H9 (cell line): ENCODE results near the gene SLC44A3. TPM values are rescaled to one million over a fixed set of nuclear protein-coding genes. Genes with fewer than 3 reads are reported as not detected.

Experiments used
- DNase-seq: peaks from one replicate; pipeline ENCODE4 v3.0.0-alpha.2; 2017
- H2AFZ ChIP-seq: one replicate; pipeline ENCODE4 v1.6.1; 2013; ENCODE audit warnings: mild to moderate bottlenecking, low read length, control low read depth, moderate library complexity
- H2AK5ac ChIP-seq: 2 replicates; pipeline ENCODE4 v1.6.1; 2013; ENCODE audit warnings: low read length, control low read depth, mixed read lengths; ENCODE audit not compliant: insufficient read length
- H2BK120ac ChIP-seq: one replicate; pipeline ENCODE4 v1.6.1; 2013; ENCODE audit warnings: low read depth, mild to moderate bottlenecking, low read length, control low read depth, inconsistent platforms; ENCODE audit not compliant: poor library complexity, severe bottlenecking
- H2BK12ac ChIP-seq: 2 replicates; pipeline ENCODE4 v1.6.1; 2013; ENCODE audit warnings: low read length, control low read depth, mixed read lengths, low read depth; ENCODE audit not compliant: insufficient read length
- H2BK15ac ChIP-seq: 2 replicates; pipeline ENCODE4 v1.6.1; 2013; ENCODE audit warnings: low read depth, low read length, control low read depth
- H2BK20ac ChIP-seq: one replicate; pipeline ENCODE4 v1.6.1; 2013; ENCODE audit warnings: low read depth, mild to moderate bottlenecking, low read length, control low read depth, inconsistent platforms; ENCODE audit not compliant: poor library complexity, severe bottlenecking
- H2BK5ac ChIP-seq: 2 replicates; pipeline ENCODE4 v1.6.1; 2013; ENCODE audit warnings: low read length, control low read depth, mixed read lengths; ENCODE audit not compliant: insufficient read length
- H3K14ac ChIP-seq: 2 replicates; pipeline ENCODE4 v1.6.1; 2013; ENCODE audit warnings: low read length, control low read depth; ENCODE audit not compliant: insufficient read depth
- H3K18ac ChIP-seq: 2 replicates; pipeline ENCODE4 v1.6.1; 2013; ENCODE audit warnings: low read depth, mild to moderate bottlenecking, mixed read lengths, low read length, control low read depth; ENCODE audit not compliant: insufficient read length
- H3K23ac ChIP-seq: 2 replicates; pipeline ENCODE4 v1.6.1; 2013; ENCODE audit warnings: low read length, control low read depth, mixed read lengths, low read depth; ENCODE audit not compliant: insufficient read length
- H3K23me2 ChIP-seq: 2 replicates; pipeline ENCODE4 v1.6.1; 2013; ENCODE audit warnings: low read depth, mild to moderate bottlenecking, mixed read lengths, low read length, control low read depth; ENCODE audit not compliant: insufficient read length, poor library complexity, severe bottlenecking
- H3K27ac ChIP-seq: 2 replicates; pipeline ENCODE4 v1.5.1; 2013; ENCODE audit warnings: low read length, control low read depth, mixed read lengths, low read depth; ENCODE audit not compliant: insufficient read length
- H3K27me3 ChIP-seq: 2 replicates; pipeline ENCODE4 v1.6.1; 2013; ENCODE audit warnings: low read length, control low read depth, inconsistent platforms; ENCODE audit not compliant: insufficient read depth
- H3K4ac ChIP-seq: 2 replicates; pipeline ENCODE4 v1.6.1; 2013; ENCODE audit warnings: low read depth, mild to moderate bottlenecking, control low read depth, inconsistent platforms, low read length, moderate library complexity
- H3K4me1 ChIP-seq: 2 replicates; pipeline ENCODE4 v1.6.1; 2013; ENCODE audit warnings: low read length, control low read depth, inconsistent platforms; ENCODE audit not compliant: insufficient read depth
- H3K4me2 ChIP-seq: 2 replicates; pipeline ENCODE4 v1.6.1; 2013; ENCODE audit warnings: low read length, control low read depth, mixed read lengths; ENCODE audit not compliant: insufficient read length, insufficient read depth
- H3K56ac ChIP-seq: 2 replicates; pipeline ENCODE4 v1.6.1; 2013; ENCODE audit warnings: low read depth, mild to moderate bottlenecking, mixed read lengths, low read length, control low read depth; ENCODE audit not compliant: insufficient read length
- H3K79me1 ChIP-seq: 2 replicates; pipeline ENCODE4 v1.6.1; 2013; ENCODE audit warnings: low read depth, mild to moderate bottlenecking, moderate library complexity, low read length, control low read depth, inconsistent platforms; ENCODE audit not compliant: insufficient read depth, poor library complexity, severe bottlenecking
- H3K79me2 ChIP-seq: 2 replicates; pipeline ENCODE4 v1.6.1; 2013; ENCODE audit warnings: low read length, control low read depth, inconsistent platforms; ENCODE audit not compliant: insufficient read depth
- H3K9ac ChIP-seq: 2 replicates; pipeline ENCODE4 v1.6.1; 2013; ENCODE audit warnings: low read length, control low read depth, mixed read lengths; ENCODE audit not compliant: insufficient read length; ENCODE audit errors: extremely low read depth
- H3K9me3 ChIP-seq: one replicate; pipeline ENCODE4 v1.6.1; 2013; ENCODE audit warnings: low read depth, low read length, inconsistent platforms; ENCODE audit not compliant: control insufficient read depth
- H3T11ph ChIP-seq: one replicate; pipeline ENCODE4 v1.6.1; 2013; ENCODE audit warnings: mild to moderate bottlenecking, low read length, control low read depth, inconsistent platforms
- H4K20me1 ChIP-seq: one replicate; pipeline ENCODE4 v1.6.1; 2013; ENCODE audit not compliant: control insufficient read depth, insufficient read length, insufficient read depth
- H4K5ac ChIP-seq: 2 replicates; pipeline ENCODE4 v1.6.1; 2013; ENCODE audit warnings: low read depth, mild to moderate bottlenecking, mixed read lengths, low read length, control low read depth; ENCODE audit not compliant: insufficient read length
- H4K8ac ChIP-seq: replicated peaks from 2 replicates; pipeline ENCODE4 v1.6.1; 2013; ENCODE audit warnings: low read length, control low read depth, mixed read lengths, low read depth; ENCODE audit not compliant: insufficient read length
- H4K91ac ChIP-seq: 2 replicates; pipeline ENCODE4 v1.6.1; 2013; ENCODE audit warnings: low read depth, mild to moderate bottlenecking, moderate library complexity, mixed read lengths, low read length, control low read depth; ENCODE audit not compliant: insufficient read length
- H3K27ac Mint-ChIP-seq, 3 experiments: 2 replicates in 2 of 3; 3 replicates in 1 of 3; pipeline ENCODE4 v1.8.0; 2020 to 2021; ENCODE audit warnings: mixed read lengths in 3 of 3, mild to moderate bottlenecking in 1 of 3, moderate library complexity in 1 of 3
- H3K27me3 Mint-ChIP-seq: 2 replicates; pipeline ENCODE4 v1.8.0; 2021; ENCODE audit warnings: low read depth, mild to moderate bottlenecking, moderate library complexity, mixed read lengths
- H3K36me3 Mint-ChIP-seq, 3 experiments: 2 replicates in 2 of 3; 3 replicates in 1 of 3; pipeline ENCODE4 v1.8.0; 2020 to 2021; ENCODE audit warnings: low read depth in 3 of 3, mixed read lengths in 3 of 3; ENCODE audit not compliant: insufficient read depth in 1 of 3
- H3K4me1 Mint-ChIP-seq, 2 experiments: 2 replicates each; pipeline ENCODE4 v1.8.0; 2020; ENCODE audit warnings: mixed read lengths in 2 of 2
- H3K4me3 Mint-ChIP-seq, 2 experiments: 2 replicates in 1 of 2; 3 replicates in 1 of 2; pipeline ENCODE4 v1.8.0; 2020 to 2021; ENCODE audit warnings: mild to moderate bottlenecking in 2 of 2, mixed read lengths in 2 of 2, moderate library complexity in 1 of 2
- H3K9me3 Mint-ChIP-seq, 2 experiments: 2 replicates in 1 of 2; 3 replicates in 1 of 2; pipeline ENCODE4 v1.8.0; 2020; ENCODE audit warnings: mild to moderate bottlenecking in 2 of 2, mixed read lengths in 2 of 2, moderate library complexity in 1 of 2
- WGBS: extraction: QIAGEN DNeasy Blood & Tissue Kit; methylation state at CpG from one replicate; pipeline ENCODE4 v1.1.7; 2013; ENCODE audit warnings: missing lambda C conversion rate, low lambda C conversion rate, mixed read lengths; ENCODE audit not compliant: insufficient read length; ENCODE audit errors: extremely low coverage; 5-methylcytosine and 5-hydroxymethylcytosine counted together
- total RNA-seq: library from RNA; stranded (reverse); gene quantifications from 2 replicates; pipeline ENCODE4 v1.2.1, GENCODE V29; 2021
- TF ChIP-seq, protein P1 (sequence below): fragments of 200-600 bp; sonication (generic); conservative IDR thresholded peaks from 3 replicates; pipeline ENCODE4 v1.8.0; 2021; ENCODE audit warnings: antibody characterized with exemption, mild to moderate bottlenecking

The SLC44A3 gene
- total RNA-seq, 1 experiment from 2014 or later, result 5.5 TPM

DNA sequence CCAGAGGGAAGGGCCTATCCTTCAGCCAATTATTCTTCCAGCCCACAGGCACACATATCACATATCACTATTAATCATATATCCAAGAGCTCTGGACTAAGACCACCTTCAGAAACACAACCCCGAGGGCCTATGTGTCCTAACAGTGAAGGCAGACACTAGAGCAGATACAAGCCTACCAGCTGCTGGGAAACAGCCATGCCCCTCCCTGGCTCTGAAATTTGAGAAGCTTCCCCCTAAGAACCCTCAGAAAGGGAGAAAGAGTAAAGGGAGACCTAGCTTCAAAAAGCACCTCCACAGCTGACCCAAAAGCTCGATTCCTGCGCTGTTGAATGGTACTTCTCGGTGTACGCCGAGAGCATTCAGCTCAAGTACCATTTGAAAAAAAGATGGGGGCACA, 89.3 kb downstream of the SLC44A3 start:
- H2BK15ac ChIP-seq, result no peak overlapping the region
- no peak overlapping the region for H2BK12ac ChIP-seq
- Mint-ChIP-seq H3K36me3 (peaks cover 20 to 38% (median 28%) of the 10 kb centered on the region in 3 experiments), H3K27ac (0 out of 7 replicates have a peak overlapping the region, but pooled peaks of 1 of the 3 experiments have one; percentile 61), H3K4me1 (peaks cover 63 to 66% of the 10 kb centered on the region in 2 experiments), H3K9me3 (no peaks in the 10 kb centered on the region), H3K4me3 (no peak overlapping the region; a peak in 1 of 5 replicates), H3K27me3 (no peaks in the 10 kb centered on the region)
- WGBS, result no CpG with 5 or more reads among the region's 6 CpGs
- H4K8ac ChIP-seq, result no peak overlapping the region
- no peak overlapping the region for H3K23ac ChIP-seq
- H2BK5ac ChIP-seq, result no peak overlapping the region
- H3K79me1 ChIP-seq, result peaks cover 21% of the 10 kb centered on the region
- H2AK5ac ChIP-seq, result no peak overlapping the region
- no peak overlapping the region for H2BK120ac ChIP-seq
- H4K91ac ChIP-seq, result no peak overlapping the region
- no peak overlapping the region for H4K5ac ChIP-seq
- peaks cover 63% of the 10 kb centered on the region for H3K79me2 ChIP-seq
- H3K4me2 ChIP-seq, result peak overlapping the region; percentile 26
- no peaks in the 10 kb centered on the region for H4K20me1 ChIP-seq
- no peaks in the 10 kb centered on the region for H3K23me2 ChIP-seq
- no peaks in the 10 kb centered on the region for H3K27me3 ChIP-seq
- peaks cover 16% of the 10 kb centered on the region for H3K4me1 ChIP-seq
- peak; percentile 49 for DNase-seq
- H3K9ac ChIP-seq, result no peak overlapping the region
- H3K14ac ChIP-seq, result no peak overlapping the region
- no peak overlapping the region for H3T11ph ChIP-seq
- TF ChIP-seq, protein P1, sequence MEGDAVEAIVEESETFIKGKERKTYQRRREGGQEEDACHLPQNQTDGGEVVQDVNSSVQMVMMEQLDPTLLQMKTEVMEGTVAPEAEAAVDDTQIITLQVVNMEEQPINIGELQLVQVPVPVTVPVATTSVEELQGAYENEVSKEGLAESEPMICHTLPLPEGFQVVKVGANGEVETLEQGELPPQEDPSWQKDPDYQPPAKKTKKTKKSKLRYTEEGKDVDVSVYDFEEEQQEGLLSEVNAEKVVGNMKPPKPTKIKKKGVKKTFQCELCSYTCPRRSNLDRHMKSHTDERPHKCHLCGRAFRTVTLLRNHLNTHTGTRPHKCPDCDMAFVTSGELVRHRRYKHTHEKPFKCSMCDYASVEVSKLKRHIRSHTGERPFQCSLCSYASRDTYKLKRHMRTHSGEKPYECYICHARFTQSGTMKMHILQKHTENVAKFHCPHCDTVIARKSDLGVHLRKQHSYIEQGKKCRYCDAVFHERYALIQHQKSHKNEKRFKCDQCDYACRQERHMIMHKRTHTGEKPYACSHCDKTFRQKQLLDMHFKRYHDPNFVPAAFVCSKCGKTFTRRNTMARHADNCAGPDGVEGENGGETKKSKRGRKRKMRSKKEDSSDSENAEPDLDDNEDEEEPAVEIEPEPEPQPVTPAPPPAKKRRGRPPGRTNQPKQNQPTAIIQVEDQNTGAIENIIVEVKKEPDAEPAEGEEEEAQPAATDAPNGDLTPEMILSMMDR, result no peak
- no peaks in the 10 kb centered on the region for H3K9me3 ChIP-seq
- no peak overlapping the region for H3K18ac ChIP-seq
- peak overlapping the region; percentile 27 for H3K27ac ChIP-seq
- no peak overlapping the region for H2AFZ ChIP-seq
- H3K4ac ChIP-seq, result no peak overlapping the region
- no peak overlapping the region for H3K56ac ChIP-seq
- no peak overlapping the region for H2BK20ac ChIP-seq
